GM12892 (cell line): ENCODE measurements around the gene ACOT8.
A peak's percentile ranks its signal among the peaks of the same experiment; 100 is the strongest.

Experiments used
- DNase-seq: peaks from one replicate; pipeline ENCODE4 v3.0.0; 2011; ENCODE audit not compliant: insufficient read length
- FAIRE-seq: peaks from 2 replicates; lab custom pipeline; 2011; peaks lifted over from hg19 to GRCh38; lab: Jason Lieb, UNC
- POLR2A ChIP-seq: IDR thresholded peaks from 2 replicates; pipeline ENCODE4 v1.6.1; 2011; ENCODE audit warnings: low read depth, low read length, control low read depth
- POLR2AphosphoS5 ChIP-seq: IDR thresholded peaks from 2 replicates; pipeline ENCODE4 v1.6.1; 2011; ENCODE audit warnings: low read depth, low read length, control low read depth
- TAF1 ChIP-seq: IDR thresholded peaks from 2 replicates; pipeline ENCODE4 v1.6.1; 2011; ENCODE audit warnings: low read depth, mild to moderate bottlenecking, control low read depth, low read length, borderline replicate concordance

Gene ACOT8

DNA sequence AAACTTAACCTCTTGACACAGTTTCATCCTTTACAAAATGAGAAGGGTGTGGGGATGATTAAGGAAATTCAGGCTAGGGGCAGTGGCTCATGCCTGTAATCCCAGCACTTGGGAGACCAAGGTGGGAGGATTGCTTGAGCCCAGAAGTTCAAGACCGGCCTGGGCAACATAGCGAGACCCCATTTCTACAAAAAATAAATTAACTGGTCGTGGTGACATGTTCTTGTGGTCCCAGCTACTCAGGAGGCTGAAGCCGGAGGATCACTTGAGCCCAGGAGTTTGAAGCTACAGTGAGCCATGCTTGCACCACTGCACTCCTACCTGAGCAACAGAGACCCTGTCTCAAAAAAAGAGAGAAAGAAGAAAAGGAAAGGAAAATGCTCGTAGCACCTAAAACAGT is 9.3 kb upstream of the ACOT8 start:
- no peak for TF ChIP-seq POLR2A
- TF ChIP-seq POLR2AphosphoS5, result no peak
- TF ChIP-seq TAF1, result no peak
- FAIRE-seq (no peak), DNase-seq (no peak)

DNA sequence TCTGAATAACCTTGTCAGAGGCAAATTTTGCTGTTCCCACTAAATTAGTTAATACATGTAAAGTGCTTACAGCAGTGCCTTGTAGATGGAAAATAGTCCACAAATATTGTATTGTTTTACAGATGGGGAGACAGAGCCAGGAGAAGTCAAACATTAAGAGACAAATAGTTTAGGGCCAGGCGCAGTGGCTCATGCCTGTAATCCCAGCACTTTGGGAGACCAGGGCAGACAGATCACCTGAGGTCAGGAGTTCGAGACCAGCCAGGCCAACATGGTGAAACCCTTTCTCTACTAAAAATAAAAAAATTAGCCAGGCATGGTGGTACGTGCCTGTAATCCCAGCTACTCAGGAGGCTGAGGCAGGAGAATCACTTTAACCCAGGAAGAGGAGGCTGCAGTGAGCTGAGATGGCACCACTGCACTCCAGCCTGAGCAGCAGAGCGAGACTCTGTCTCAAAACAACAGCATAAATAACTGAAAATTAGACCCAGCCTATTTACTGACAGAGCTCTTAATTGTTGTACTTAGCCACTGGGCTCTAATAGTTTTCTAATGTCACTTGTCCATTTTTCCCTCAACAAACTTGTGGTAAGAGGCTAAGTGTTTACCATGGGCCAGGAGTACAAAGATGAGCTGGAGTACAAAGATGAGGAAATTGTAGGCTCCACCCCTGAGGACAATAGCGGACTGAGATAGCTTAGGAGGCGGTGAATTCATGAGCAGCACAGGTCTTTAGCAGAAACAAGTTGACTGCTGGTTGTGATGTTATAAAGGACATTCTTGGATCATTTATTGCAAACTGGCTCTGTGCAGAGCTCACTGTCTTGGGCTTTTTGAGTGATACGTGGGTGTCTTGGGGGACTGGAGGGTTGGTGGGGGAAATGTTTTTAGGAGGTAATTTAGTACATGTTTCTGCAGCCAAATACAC is 6.6 kb upstream of the ACOT8 start:
- TF ChIP-seq POLR2A (no peak), TAF1 (no peak), POLR2AphosphoS5 (no peak)
- DNase-seq (no peak), FAIRE-seq (no peak)

DNA sequence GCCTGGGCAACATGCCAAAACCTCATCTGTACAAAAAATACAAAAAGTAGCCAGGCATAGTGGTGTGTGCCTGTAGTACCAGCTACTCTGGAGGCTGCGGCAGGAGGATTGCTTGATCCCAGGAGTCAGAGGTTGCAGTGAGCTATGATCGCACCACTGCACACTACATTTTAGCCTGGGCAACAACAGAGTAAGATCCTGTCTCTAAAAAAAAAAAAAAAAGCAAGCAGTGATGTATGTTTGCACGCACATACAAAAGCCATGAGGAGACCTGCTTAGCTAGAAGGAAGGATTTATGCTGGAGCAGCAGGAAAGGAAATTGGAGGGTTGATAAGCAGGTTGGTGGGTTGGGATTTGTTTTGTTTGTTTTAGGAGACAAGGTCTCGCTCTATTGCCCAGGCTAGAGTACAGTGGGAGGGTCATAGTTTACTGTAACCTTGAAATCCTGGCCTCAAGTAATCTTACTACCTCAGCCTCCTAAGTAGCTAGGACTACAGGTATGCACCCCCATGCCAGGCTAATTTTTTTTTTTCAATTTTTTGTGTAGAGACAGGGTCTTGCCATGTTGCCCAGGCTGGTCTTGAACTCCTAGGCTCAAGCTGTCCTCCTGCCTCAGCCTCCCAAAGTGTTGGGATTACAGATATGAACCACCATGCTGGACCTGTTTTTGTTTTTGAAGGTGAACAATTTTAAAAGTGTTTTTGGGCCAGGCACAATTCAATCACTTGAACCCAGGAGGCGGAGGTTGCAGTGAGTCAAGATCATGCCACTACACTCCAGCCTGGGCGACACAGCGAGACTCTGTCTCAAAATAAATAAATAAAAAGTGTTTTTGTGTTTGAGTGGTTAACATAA is 4.3 kb upstream of the ACOT8 start:
- TF ChIP-seq TAF1, result no peak
- TF ChIP-seq POLR2AphosphoS5, result no peak
- no peak for TF ChIP-seq POLR2A
- DNase-seq, result no peak
- no peak for FAIRE-seq

DNA sequence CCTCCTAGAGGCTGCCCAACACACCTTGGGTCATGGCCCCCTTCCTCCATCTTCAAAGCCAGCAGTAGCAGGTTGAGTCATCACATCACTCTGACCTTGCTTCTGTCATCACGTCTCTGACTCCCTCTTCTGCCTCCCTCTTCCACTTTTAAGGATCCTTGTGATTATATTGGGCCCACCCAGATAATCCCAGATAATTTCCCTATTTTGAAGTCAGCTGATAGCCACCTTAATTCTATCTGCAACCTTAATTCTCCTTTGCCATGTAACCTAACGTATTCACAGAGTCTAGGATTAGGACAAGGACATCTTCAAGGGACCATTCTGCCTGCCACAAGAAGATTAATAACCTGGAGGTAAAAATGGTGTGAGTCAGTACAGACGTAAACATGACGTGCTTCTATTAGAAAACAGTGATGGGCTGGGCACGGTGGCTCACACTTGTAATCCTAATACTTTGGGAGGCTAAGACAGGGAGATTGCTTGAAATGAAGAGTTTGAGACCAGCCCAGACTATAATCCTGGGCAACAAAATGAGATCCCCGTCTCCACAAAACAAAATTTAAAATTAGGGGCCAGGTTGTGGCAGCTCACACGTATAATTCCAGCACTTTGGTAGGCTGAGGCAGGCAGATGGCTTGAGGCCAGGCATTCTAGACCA is 3.5 kb upstream of the ACOT8 start:
- no peak for DNase-seq
- FAIRE-seq, result no peak
- no peak for TF ChIP-seq POLR2AphosphoS5
- no peak for TF ChIP-seq TAF1
- TF ChIP-seq POLR2A, result no peak

DNA sequence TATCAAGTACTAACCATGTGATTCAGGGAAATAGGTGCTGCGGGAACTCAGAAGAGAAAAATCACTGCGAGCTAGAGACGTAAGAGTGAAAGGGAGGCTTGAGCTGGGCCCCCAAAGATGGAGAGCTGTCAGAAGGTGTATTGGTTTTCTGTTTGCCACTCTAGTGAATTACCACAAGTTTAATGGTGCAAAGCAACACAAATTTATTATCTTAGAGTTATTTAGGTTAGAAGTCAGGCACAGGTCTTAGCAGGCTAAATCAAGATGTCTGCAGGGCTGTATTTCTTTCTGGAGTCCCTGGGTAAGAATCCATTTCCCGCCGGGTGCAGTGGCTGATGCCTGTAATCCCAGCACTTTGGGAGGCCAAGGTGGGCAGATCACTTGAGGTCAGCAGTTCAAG is 2.7 kb upstream of the ACOT8 start:
- DNase-seq, result no peak
- TF ChIP-seq POLR2A (no peak), POLR2AphosphoS5 (no peak), TAF1 (no peak)
- no peak for FAIRE-seq

DNA sequence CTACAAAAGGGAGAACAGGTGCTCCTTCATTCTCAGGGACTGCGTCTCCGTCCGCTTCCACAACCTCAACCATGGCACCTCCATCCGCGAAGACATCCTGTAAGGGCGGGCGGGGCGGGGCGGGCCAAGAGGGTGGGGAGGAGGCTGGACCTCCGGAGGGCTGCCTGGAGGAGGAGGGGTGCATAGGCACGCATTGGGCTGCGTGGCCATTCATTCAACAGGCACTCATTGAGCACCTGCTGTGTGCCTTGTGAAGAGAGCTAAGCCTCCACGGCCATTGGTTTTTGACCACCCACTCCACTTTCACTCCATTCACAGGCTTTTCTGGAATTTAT is 657 bp upstream of the ACOT8 start:
- TF ChIP-seq POLR2A, result no peak
- TF ChIP-seq POLR2AphosphoS5, result no peak
- TF ChIP-seq TAF1, result no peak
- peak; percentile 66 for DNase-seq
- FAIRE-seq, result no peak

DNA sequence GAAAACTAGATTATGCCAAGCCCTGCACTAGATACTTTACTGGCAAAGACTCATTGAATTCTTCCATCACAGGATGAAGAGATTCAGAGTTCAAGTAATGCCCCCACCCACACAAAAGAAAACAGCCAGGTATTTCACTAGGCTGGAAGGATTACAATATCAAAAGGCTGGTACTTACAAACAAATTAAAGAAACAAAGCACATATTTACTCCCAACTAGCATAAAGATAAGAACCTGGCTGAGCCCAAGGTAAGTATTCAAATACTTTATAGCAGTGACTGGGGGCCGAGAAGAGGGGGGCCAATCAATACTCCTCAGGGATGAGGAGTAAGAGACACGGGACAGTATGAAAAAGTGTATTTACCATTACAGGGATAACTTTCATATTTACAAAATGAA is 3.7 kb downstream of the ACOT8 start:
- TF ChIP-seq TAF1 (no peak), POLR2A (no peak), POLR2AphosphoS5 (no peak)
- no peak for DNase-seq
- FAIRE-seq, result no peak

DNA sequence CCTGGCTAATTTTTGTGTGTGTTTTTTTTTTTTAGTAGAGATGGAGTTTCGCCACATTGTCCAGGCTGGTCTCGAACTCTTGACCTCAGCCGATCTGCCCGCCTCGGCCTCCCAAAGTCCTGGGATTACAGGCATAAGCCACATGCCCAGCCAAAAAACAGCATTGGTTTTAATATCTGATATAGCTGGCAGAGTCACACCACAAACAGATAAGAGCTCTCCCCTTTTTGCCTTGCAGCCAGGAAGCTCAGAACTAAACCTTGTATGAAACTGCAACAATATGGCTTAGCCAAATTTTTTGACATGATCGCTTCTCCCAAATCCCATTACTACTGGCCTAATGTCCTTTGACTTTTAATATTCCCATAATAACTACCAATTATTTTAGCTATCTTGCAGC is 4.9 kb downstream of the ACOT8 start:
- DNase-seq, result no peak
- no peak for FAIRE-seq
- no peak for TF ChIP-seq POLR2AphosphoS5

DNA sequence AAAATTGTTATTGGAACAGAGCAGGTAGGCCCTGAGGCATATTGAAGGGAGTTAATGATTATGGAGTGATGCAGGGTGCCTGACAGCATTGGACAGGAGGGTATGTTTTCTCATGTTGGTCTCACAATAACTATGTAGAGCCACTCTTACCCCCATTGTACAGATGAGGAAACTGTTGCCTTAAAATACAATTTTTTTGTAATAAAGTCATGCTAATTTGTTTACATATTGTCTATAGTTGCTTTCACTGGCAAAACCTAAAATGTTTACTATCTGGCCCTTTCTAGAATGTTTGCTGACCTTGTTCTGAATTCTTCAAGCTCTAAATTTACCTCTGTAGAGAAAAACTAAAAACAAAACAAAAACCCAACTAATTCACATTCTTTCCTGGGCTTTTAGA is 5.7 kb downstream of the ACOT8 start:
- no peak for FAIRE-seq
- DNase-seq, result no peak
- TF ChIP-seq POLR2AphosphoS5 (no peak), POLR2A (no peak), TAF1 (no peak)

DNA sequence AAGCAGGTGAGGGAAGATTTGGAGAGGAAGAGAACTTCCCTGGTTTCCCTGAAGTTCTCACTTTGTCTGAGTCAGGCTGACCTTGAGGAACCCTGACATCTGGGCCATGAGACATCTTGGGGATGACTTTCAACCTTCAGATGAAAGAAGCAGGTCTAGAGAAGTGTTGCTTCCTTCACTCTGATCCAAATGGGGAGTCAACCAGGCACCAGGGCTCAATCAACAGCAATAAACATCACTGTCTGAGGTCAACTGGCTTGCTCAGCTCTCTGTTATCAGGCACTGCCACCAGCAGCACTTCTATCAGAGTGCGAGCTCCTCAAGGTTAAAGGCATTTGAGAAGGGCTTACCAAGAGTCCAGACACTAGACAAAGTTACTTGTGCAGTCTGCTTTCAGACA is 6.3 kb downstream of the ACOT8 start:
- FAIRE-seq (no peak), DNase-seq (no peak)
- TF ChIP-seq TAF1 (no peak), POLR2AphosphoS5 (no peak), POLR2A (no peak)

DNA sequence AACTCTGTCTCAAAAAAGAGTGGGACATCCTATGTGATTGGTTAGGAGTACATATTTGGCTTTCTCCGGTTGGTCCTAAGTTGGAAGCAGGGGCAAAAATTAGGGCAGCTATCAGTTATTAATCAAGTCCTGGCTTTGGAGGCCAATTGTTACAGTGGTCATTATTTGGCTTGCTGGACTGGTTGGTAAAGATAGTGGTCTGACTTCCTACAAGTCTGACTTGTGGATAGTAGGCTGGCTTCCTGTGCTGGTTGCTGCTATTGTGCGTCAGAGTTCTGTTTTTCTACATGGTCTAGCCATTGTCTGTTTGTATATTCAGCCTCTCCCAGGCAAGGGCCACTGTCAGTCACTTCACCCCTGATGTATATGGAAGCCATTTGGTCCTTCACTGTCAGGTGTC is 7.0 kb downstream of the ACOT8 start:
- no peak for DNase-seq
- TF ChIP-seq POLR2A, result no peak
- no peak for TF ChIP-seq POLR2AphosphoS5
- TF ChIP-seq TAF1, result no peak
- no peak for FAIRE-seq

DNA sequence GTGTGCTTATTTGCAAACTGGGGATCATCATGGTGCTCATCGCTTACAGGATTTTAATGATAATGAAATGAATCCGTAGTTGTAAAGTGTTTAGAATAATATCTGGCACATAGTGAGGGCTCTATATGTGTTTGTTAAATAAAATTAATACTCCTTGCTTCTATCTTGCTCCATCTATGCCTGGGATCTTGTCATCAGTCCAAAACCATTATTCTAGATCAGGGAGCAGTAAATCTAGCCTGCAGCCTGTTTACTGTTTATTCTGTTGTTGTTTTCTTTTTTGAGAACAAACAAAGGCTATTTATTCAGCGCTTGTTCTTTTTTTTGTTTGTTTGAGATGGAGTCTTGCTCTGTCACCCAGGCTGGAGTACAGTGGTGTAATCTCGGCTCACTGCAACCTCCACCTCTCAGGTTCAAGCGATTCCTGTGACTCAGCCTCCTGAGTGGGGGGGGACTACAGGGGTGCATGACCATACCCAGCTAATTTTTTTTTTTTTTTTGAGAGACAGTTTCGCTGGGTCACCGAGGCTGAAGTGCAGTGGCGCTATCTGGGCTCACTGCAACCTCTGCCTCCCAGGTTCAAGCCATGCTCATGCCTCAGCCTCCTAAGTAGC is 8.1 kb downstream of the ACOT8 start:
- FAIRE-seq (no peak), DNase-seq (no peak)
- no peak for TF ChIP-seq POLR2AphosphoS5
- no peak for TF ChIP-seq TAF1
- no peak for TF ChIP-seq POLR2A
